CD4-positive, alpha-beta T cell treated with Interleukin-2 at 100 ng/mL for 4 hours (primary cell): ENCODE measurements around the gene TMIGD3.
A peak's percentile ranks its signal among the peaks of the same experiment; 100 is the strongest.

Experiments used
- DNase-seq: peaks from one replicate; pipeline ENCODE4 v3.0.0-alpha.2; 2020; ENCODE audit warnings: low spot score

TMIGD3 gene

GRCh38 chr1:111474521-111474920 is 28.9 kb downstream of the TMIGD3 start:
- DNase-seq, result no peak

DNA sequence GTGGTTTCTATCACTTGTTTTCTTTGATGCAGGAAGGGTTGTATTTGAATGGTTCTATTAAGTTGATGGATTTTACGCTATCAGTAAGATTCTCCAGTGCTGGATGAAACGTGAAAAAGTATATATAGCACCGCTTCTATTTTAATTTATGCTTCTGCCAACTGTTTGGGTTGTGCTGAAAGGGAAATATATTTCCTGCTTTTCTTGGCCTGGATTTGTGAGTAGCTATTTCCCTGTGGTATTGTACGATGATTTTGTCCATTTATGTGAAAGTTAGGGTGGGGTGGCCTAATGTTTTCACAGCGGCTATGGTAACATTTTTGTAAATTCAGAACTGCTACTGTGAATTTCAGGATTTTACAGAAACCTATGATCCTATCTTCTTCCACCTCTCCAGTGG is 29.3 kb downstream of the TMIGD3 start:
- DNase-seq, result no peak

- DNase-seq, result no peak
Observed at GRCh38 chr1:111471538-111471937, 31.9 kb downstream of the TMIGD3 start.

- DNase-seq, result peak; percentile 81
Observed at GRCh38 chr1:111471012-111471411, 32.4 kb downstream of the TMIGD3 start.

GRCh38 chr1:111470596-111470995 is 32.8 kb downstream of the TMIGD3 start:
- no peak for DNase-seq

GRCh38 chr1:111469539-111469938 is 33.9 kb downstream of the TMIGD3 start:
- no peak for DNase-seq

DNA sequence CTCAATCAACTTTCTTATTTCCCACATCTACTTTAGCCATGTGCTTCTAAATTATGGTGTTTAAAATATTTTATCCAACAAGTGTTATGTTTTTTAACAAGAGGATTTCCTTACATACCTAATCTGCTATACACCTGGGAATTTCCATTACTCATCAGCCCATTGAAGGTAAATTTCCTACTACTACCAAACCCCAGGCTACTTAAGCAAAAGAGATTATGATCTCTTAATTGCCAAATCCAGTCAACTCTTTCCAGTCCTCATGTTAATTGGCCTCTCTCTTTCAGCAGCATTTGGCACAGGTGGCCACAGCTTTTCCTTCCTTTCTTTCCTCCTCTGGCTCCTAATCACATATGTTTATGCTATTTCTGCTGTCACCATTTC is 34.7 kb downstream of the TMIGD3 start:
- no peak for DNase-seq

DNA sequence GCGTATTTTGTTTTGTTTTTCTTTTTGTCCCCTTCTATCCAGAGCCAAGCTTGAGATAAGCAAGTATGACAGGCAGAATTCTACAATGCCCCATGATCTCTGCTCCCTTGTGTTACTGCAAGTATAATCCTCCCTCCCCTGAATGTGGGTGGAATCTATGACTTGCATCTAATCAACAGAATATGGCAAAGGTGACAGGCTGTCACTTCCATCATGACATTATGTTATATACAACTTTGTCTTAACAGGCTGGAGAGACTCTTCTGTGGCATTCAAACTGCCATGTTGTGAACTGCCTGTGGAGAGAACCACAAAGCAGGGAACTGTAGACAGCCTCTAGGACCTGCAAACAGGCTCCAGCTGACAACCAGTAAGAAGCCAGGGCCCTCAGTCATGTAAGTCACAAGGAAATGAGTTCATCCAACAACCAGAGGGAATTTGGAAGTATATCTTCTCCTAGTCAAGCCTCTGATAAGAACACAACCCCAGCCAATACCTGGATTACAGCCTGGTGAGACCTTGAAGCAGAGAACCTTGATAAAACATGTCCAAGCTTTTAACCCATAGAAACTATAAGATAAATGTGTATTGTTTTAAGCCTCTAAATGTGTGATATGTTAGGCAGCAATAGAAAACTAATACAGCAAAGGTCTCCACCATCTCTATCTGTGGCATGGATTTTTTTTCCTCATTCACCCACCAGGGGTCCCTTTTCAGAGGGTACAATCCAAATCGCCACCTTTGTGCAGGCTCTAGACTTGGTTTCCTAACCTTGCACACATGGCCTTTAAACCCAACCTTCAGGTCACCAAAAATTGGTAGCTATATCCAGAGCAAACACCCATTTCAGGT is 35.3 kb downstream of the TMIGD3 start:
- DNase-seq, result no peak

- no peak for DNase-seq
Observed at GRCh38 chr1:111466480-111466879, 37.0 kb downstream of the TMIGD3 start.

DNA sequence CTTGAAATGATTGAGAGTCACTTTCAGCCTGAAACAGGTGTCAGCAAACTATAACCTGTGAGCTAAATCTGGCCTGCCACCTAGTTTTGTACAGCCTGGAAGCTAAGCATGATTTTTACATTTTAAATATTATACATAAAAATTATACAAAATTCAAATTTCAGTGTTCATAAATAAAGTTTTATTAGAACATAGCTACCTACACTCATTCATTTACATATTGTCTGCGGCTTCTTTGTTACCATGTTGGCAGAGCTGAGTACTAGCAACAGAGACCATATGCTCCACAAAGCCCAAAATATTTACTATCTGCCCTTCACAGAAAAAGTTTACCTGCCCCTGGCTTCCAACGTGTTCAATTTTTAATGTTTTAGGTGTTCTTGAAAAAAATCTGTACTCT is 37.7 kb downstream of the TMIGD3 start:
- DNase-seq, result no peak

DNA sequence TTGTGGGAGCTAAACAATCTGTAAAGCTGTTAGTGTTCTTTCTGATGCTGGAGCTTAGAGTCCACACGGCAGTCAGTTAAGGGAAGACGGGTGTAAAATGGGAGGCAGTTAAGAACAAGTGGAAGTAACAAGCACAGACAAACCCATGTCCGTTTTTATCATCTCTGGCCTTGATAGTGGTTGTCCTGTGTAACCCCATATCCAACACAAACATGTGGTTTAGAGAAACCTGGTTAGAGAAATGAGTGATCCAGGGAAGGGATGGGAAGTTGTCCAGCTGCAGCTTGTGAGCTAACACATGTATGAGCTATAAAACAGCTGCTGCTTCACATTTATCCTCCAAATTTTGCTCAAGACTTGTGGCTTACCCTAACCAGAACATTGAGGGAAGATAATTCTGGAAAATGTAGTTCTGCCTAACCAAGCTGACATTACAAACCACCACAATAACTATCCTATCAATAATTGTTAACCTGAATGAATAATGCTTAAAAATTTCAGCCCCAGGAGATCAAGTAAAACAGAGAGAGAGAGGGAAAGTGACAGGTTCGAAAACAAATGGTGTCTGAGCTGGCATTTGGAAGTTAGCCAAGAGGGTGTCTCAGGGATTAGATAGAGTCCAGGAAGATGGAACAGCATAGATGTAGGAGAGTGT is 40.3 kb downstream of the TMIGD3 start:
- DNase-seq, result no peak

DNA sequence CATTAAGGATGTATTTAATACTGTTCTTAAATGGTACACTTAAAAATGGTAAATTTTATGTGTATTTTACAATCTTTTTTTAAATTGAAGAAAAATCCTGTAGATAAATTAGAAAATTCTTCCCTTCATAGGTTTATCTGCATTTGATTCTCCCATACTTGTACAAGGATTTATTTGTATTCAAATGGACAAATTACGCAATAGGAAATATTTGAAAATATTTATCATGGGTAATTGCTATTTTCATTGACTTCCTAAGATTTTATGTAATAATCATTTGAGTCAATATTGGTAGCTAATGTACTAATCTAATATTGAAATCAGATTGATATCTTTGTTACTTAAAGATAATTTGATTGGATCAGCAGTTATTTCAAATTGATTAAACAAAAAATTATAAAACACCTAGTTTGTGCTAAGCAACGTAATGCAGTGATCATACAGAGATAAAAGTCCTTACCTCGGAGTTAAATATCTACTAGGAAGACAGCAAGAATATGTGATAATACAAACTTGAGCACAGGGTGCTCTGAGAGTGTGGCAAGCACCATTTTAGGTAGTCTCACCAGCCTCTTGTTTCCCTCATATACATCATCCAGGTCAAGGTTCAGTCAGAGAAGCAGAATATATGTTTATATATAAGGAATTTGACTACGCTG is 40.9 kb downstream of the TMIGD3 start:
- DNase-seq, result no peak

- DNase-seq, result no peak
Observed at GRCh38 chr1:111461765-111462164, 41.7 kb downstream of the TMIGD3 start.

- DNase-seq, result no peak
Observed at GRCh38 chr1:111455642-111456031, 47.8 kb downstream of the TMIGD3 start.

GRCh38 chr1:111454859-111455641 is 48.4 kb downstream of the TMIGD3 start:
- DNase-seq, result no peak

GRCh38 chr1:111453706-111454105 is 49.7 kb downstream of the TMIGD3 start:
- DNase-seq, result no peak

DNA sequence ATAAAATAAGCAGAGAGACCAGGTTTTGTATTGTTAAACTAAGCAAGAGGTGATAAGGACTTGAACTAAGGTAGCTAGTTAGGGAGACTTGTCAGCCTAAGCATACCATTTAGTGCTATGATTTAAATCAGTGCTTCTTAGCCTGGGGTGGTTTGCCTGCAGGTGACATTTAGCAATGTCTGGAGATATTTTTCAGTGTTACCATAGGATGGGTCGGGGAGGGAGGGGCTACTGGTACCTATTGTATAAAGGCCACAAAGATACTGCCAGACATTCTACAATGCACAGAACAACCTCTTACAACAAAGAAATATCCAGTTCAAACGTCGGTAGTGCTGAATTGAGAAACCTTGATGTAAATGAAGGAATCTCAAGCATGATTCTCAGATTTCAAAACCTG is 50.9 kb downstream of the TMIGD3 start:
- no peak for DNase-seq

DNA sequence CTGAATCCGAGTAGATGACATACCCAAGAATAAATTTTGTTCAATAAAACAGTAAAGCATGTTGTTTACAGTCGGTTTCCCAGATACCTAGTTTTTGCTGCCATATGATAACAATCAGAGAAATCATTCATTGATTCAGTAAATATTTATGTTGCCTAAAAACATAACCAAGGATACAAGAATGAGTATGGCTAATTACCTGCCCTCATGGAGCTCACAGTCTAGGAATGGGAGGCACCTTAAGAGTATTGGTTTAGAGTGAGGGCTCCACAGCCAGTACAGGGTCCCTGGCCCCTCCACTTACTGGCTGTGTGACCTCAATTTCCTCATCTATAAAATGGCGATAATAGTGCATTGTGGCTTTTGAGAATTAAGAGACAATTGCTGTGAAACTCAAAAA is 53.2 kb downstream of the TMIGD3 start:
- DNase-seq, result no peak

DNA sequence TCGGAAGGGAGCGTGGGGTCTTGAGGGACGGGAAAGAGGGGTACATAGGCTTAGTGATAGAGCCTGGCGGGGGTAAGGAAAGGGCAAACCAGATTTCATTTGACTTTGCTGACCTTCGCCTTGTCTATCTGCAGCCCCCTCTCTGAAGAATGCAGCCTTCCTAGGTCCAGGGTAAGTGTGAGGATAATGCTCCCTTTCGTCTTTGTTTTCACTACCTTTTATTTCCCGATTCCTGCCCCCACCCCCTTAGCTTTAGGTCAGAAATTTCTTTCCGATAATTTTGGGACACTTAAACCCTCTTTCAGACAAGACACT is 53.8 kb downstream of the TMIGD3 start:
- no peak for DNase-seq

DNA sequence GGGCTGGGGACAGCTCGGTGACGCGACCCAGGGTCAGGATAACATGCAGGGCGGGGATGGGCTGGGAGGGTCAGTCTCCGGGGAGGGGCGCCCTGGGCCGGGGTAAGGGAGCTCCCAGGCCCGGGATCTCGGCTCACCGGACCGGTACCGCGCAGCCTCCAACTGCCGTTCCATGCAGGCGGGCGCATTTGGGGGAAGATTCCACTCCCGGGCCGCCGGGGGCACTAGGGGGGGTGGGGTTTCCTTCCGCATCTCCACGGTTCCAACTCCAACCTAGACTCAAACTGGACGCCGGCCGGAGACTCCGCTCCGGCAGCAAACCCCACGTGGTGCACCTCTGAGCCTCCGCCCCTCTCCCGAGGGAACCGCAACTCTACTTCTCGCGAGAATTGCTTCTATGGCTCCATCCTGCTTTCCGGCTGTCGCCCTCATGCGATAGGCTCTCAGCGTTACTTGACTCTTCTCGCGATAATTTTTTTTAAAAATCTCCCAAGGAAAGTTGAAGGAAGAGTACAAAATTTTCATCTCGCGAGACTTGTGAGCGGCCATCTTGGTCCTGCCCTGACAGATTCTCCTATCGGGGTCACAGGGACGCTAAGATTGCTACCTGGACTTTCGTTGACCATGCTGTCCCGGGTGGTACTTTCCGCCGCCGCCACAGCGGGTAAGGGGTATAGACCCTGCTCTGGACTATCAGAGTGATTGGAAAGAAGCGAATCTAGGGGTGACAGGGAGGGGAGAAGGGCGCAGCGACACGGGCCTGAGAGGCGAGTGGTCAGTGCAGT is 54.3 kb downstream of the TMIGD3 start, which contains the start of the genes ATP5PB and WDR77:
TSS of gene ATP5PB (plus strand) at position 547 of the 785 bp plus-strand sequence. CDS start at position 625, 78 bp downstream.
TSS of gene WDR77 (minus strand) at position 339 of the 785 bp plus-strand sequence. CDS start at position 252, 87 bp downstream.
- DNase-seq, result peak; percentile 97

DNA sequence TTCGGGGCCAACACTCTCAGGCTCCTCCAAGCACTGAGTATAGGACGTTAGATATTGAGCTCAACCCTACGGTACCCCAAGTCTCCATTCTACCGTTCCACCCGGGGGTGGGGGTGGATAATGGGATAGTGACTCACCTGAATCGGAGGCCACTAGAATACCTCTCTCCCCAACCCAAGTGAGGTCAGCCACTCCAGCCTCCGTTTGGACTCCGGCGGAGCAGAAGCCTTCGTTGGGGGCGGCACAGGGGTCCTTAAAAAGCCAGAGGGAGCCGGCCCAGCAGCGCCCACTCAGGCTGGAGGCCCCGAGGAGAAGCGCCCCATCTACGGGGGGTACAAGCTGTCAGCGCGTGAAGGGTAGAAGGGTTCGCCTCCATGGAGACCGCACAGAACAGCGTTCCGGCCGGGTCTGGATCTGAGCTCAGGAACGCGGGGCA is 54.9 kb downstream of the TMIGD3 start:
- peak; percentile 17 for DNase-seq
